Central memory CD8-positive, alpha-beta T cell (primary cell): ENCODE measurements around the gene BLNK.
A peak's percentile ranks its signal among the peaks of the same experiment; 100 is the strongest.

ENCODE experiments used
- ATAC-seq: fragments of 150-1000 bp; cut with Tn5 transposase; replicated peaks from 2 replicates; pipeline ENCODE4 v1.10.0; 2022; ENCODE audit warnings: mild to moderate bottlenecking, moderate FRiP score, moderate number of reproducible peaks; ENCODE audit not compliant: poor library complexity, severe bottlenecking; ENCODE audit errors: extremely low read depth
- DNase-seq, 2 donors: peaks; one replicate each; pipeline ENCODE4 v3.0.0; 2021; ENCODE audit warnings: low spot score in 2 of 2
- H3K27ac Mint-ChIP-seq: one replicate; pipeline ENCODE4 v1.8.0; 2022; ENCODE audit warnings: low read depth, mild to moderate bottlenecking, moderate library complexity, mixed read lengths
- H3K27me3 Mint-ChIP-seq: one replicate; pipeline ENCODE4 v1.8.0; 2022; ENCODE audit warnings: mixed read lengths
- H3K36me3 Mint-ChIP-seq: one replicate; pipeline ENCODE4 v1.8.0; 2022; ENCODE audit warnings: mild to moderate bottlenecking, moderate library complexity, mixed read lengths; ENCODE audit not compliant: insufficient read depth
- H3K4me1 Mint-ChIP-seq: one replicate; pipeline ENCODE4 v1.8.0; 2022; ENCODE audit warnings: mixed read lengths
- H3K4me3 Mint-ChIP-seq: one replicate; pipeline ENCODE4 v1.8.0; 2022; ENCODE audit warnings: mild to moderate bottlenecking, moderate library complexity, mixed read lengths
- H3K9me3 Mint-ChIP-seq: one replicate; pipeline ENCODE4 v1.8.0; 2022; ENCODE audit warnings: mixed read lengths

BLNK gene

DNA sequence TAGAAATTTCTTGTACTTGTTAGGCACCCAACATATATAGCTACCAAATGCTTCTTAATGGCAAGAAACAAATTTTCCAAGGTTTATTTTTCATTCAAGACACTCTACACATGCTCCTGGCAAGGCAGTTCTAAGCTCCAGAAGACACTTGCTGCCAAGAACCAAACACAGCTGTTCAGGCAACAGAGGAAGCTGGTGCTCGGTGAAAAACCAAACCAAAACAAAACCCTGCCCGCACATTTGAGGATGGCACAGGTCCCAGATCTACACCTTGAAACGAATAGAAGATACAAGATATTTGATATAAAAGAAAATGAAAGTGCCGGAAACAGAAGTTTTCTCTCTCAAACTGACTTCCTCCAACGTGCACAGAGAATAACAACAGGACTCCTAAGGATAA, 28.0 kb upstream of the BLNK start:
- no peaks in the 10 kb centered on the region for H3K4me1 Mint-ChIP-seq
- ATAC-seq (no peak), DNase-seq (no peak)
- H3K27me3 Mint-ChIP-seq = peaks cover 92% of the 10 kb centered on the region
- no peaks in the 10 kb centered on the region for H3K9me3 Mint-ChIP-seq
- H3K27ac Mint-ChIP-seq = no peak overlapping the region
- H3K4me3 Mint-ChIP-seq = no peak overlapping the region
- no peaks in the 10 kb centered on the region for H3K36me3 Mint-ChIP-seq

DNA sequence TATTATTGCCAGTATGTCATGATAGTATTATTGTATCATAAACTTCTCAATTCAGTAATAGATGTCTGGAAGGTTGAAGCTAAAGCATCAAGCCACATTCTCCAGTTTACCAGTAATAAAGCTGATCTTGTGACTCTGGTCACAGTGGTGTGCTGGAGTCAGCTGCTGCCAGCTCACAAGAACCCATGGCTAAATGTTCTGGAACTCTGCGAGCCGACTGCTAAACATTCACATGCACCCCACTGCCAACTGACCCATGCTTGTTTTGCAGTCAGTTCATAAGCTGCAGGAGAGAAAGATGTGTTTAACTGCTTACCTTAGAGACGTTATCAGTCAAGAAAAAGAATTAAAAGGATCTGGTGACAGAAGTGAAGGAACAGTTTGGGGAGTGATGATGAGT, 27.0 kb upstream of the BLNK start:
- no peak overlapping the region for H3K4me3 Mint-ChIP-seq
- DNase-seq (no peak), ATAC-seq (no peak)
- no peaks in the 10 kb centered on the region for H3K36me3 Mint-ChIP-seq
- no peaks in the 10 kb centered on the region for H3K4me1 Mint-ChIP-seq
- no peak overlapping the region for H3K27ac Mint-ChIP-seq
- H3K9me3 Mint-ChIP-seq = no peaks in the 10 kb centered on the region
- H3K27me3 Mint-ChIP-seq = peaks cover 91% of the 10 kb centered on the region

DNA sequence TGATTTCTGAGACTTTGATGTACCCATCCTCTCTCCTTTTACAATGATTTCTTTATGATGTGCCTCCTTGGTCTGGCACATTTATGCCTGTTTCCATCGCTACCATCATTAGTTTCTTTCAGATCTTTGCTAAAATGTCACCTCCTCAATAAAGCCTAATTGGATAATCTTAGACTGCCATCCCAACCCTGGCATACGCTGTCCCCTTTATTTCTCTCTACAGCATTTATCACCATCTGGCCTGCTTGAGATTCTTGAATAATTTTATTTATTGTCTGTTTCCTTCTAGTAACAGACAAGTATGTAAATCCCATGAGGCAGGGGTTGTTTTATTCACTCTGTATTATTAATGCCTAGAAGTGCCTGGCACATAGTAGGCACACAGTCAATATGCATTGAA, 26.1 kb upstream of the BLNK start:
- H3K27me3 Mint-ChIP-seq = peaks cover 86% of the 10 kb centered on the region
- no peak overlapping the region for H3K27ac Mint-ChIP-seq
- H3K4me1 Mint-ChIP-seq = no peaks in the 10 kb centered on the region
- H3K9me3 Mint-ChIP-seq = no peaks in the 10 kb centered on the region
- DNase-seq = no peak
- H3K4me3 Mint-ChIP-seq = no peak overlapping the region
- ATAC-seq = no peak
- no peaks in the 10 kb centered on the region for H3K36me3 Mint-ChIP-seq

DNA sequence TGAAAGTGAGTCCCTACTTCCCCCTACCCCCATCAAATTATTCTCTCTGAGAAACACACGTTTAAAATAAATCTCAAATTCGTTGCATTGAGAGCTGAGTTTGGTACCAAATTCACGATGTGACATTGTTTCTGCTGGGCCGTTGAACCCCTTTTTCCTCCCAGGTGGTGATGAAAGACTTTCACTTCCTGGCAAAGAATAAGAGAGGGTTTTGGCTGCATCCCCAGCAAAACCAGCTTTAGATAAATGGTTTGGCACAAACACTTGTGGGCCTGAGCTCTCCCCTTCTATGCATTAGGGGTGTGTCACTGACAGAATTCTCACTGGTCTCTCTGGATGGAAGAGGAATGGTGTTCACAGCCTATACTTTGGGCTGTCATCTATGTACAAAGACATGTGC, 24.1 kb upstream of the BLNK start:
- Mint-ChIP-seq H3K9me3 (no peaks in the 10 kb centered on the region), H3K4me1 (no peaks in the 10 kb centered on the region), H3K4me3 (no peak overlapping the region), H3K36me3 (no peaks in the 10 kb centered on the region), H3K27me3 (peaks cover 88% of the 10 kb centered on the region), H3K27ac (no peak overlapping the region)
- DNase-seq (no peak), ATAC-seq (no peak)

DNA sequence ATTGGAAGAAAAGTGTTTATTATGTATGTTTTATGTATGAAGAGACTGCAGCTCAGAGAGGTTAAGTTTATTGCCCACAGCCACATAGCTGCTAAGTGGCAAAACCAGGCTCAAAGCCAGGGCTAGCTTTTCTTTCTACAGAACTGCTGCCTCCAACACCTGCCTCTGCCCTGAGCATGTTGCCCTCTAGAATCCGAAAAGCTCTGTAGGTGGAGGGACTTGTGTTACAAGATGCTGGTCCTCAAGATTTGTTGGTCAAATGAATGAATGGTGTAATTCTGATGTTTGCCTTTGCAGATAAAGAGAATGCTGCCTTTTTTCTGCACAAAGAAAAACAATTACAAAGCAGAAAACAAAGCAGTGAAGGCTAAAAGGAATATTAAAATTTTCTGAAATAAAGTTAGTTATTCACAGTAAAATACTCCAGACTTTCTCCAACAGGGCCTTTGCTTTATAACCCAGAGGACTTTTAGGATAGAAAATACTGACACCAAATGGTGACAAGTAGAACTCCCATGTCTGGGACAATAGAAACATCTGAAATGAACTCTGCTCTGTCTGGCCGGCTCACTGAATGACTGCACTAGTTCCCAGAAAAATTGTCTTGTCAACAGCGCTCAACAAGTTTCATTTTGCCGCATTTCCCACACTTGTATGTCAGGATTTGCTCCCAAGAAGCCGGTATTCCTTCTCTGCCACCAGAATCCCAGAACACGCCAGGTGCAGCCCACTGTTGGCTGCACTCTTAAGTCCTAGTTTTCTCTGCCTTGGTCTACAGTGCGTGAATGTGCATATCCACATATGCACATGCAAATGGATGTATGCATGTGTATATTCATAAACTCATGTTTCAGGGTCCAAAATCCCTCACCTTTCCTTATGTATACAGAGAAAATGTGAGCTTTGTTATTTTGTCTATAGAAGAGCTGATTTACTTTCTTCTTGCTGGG, 21.9 kb upstream of the BLNK start:
- ATAC-seq (no peak), DNase-seq (no peak)
- H3K36me3 Mint-ChIP-seq = no peaks in the 10 kb centered on the region
- peaks cover 74% of the 10 kb centered on the region for H3K27me3 Mint-ChIP-seq
- H3K4me1 Mint-ChIP-seq = no peaks in the 10 kb centered on the region
- no peak overlapping the region for H3K4me3 Mint-ChIP-seq
- H3K27ac Mint-ChIP-seq = no peak overlapping the region
- no peaks in the 10 kb centered on the region for H3K9me3 Mint-ChIP-seq

DNA sequence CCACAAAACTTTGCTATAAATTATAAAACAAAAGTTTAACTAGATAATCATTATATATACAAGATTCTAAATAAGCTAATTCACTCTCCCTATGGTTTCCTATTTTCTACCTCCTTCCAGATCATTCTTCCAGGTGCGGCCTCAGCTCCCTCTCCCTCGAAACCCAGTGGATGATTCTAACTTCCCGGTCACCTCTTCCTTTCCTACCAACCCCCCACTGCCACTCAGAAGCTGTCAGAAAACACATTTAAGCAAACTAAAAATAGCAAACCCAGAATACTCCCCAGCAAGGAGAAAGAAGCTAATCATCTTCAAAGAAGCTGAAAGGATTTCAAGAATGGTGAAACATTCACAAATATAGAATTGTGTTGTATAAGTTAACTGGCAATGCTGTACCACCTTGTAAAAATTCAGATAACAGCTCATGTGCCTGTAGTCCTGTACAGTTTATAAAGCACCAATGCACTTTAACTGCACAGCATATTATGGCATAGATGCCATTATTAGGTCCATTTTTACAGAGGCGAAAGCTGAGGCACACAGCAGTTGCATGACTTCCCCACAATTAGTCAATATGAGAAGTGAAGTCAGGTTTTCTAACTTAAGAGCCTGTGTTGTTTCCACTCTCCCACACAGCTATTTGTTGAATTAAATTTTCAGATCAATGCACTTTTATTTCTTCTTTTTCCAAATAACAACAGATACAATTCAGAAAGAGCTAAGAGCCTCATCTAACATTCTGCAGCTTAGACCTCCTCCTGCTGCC, 19.2 kb upstream of the BLNK start:
- Mint-ChIP-seq H3K4me3 (no peak overlapping the region), H3K27me3 (peaks cover 59% of the 10 kb centered on the region)
- ATAC-seq = no peak

DNA sequence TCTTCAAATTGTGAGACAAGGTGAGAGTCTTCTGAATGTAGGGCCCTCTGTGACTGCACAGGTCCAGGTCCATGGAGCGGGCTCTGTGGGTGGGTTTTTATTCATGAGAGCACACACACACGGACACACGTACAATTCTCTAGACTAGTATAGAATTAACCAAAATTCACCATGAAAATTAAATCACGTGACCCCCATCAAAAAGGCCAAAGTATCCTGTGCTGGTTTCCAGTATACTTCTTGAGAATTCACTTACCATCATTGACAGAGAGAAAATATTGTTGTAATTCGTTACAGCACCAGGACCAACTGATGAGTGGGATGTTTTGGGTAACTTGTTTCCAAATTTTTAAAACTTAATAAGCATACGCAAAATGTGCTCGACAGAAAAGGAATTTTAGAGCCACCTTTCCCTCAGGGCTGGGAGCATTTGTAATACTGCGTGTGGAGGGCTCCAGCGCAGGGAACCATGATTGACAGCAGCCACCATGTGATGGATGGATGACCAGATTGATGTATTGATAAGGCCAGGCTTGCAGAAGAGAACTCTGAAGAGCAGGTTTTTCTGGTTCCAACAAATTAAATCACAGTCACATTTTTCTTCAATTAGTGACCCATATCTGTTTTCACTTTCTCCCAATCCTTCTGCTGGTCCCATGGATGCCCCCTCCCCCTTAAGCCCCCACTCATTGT, 18.0 kb upstream of the BLNK start:
- ATAC-seq = no peak
- Mint-ChIP-seq H3K9me3 (no peaks in the 10 kb centered on the region), H3K36me3 (no peaks in the 10 kb centered on the region), H3K27ac (no peak overlapping the region), H3K4me3 (no peak overlapping the region), H3K4me1 (no peaks in the 10 kb centered on the region), H3K27me3 (peaks cover 53% of the 10 kb centered on the region)
- DNase-seq = no peak

More for the DNA sequence above, 19.2 kb upstream of the BLNK start:
- no peaks in the 10 kb centered on the region for H3K36me3 Mint-ChIP-seq
- H3K27ac Mint-ChIP-seq = no peak overlapping the region
- H3K4me1 Mint-ChIP-seq = no peaks in the 10 kb centered on the region
- no peaks in the 10 kb centered on the region for H3K9me3 Mint-ChIP-seq
- no peak for DNase-seq

DNA sequence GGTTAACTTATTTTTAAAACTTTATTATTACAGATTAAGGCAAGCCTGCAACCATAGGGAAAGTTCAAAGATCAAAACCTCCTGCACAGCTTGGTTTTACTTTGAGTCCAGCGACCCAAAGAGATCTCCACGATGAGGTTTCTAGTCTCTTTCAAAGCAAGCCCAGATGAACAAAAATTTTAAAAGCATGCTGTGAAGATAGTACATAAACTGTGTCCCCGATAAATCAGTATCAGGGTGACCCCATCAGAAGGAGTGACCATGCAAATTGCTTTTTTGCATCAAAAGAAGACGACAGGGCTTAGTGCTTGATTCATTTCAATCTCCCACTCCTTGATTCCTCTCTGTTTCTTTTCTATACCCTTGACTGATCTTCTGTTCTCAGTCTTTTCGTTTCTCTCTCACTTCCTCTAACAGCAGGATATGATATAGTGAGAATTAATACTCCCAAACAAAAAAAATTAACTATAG, 16.8 kb upstream of the BLNK start:
- no peak for ATAC-seq
- Mint-ChIP-seq H3K27me3 (peaks cover 46% of the 10 kb centered on the region), H3K4me1 (no peaks in the 10 kb centered on the region), H3K36me3 (no peaks in the 10 kb centered on the region), H3K4me3 (peak overlapping the region; percentile 27), H3K27ac (no peak overlapping the region), H3K9me3 (no peaks in the 10 kb centered on the region)
- no peak for DNase-seq

DNA sequence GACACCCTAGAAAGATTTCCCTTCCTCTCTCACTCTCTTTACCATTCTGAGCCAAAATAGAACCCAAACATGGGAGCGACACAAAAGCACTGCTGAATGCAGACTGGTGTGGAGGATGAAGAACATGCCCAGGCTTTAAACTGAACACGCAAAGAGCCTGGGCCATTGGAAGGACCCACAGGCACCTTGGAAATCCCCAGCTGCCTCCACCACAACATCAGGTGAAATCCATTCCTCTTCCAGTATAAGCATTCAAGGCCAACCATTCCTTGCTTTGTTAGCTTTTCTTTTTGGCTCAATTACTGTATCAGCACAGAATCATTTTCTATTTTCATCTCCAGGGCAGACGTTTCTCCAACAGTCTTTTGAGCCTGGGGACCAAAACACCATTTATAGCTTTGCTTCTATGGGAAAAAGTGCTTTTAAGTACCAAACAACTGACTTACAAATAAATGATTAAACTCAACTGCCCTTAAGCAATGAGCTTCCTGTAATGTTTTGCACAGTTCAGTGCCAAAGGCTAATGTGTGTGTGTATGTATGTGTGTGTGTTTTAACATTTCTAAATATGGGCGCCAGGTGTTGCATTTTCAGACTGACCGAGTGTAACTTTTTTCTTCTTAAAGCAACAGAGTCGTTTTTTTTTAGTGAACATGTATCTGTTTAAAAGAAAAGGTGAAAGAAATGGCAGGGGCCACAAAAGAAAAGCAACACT, 16.2 kb upstream of the BLNK start:
- H3K9me3 Mint-ChIP-seq = no peaks in the 10 kb centered on the region
- no peaks in the 10 kb centered on the region for H3K4me1 Mint-ChIP-seq
- no peak overlapping the region for H3K27ac Mint-ChIP-seq
- DNase-seq (no peak), ATAC-seq (no peak)
- H3K36me3 Mint-ChIP-seq = no peaks in the 10 kb centered on the region
- H3K27me3 Mint-ChIP-seq = peaks cover 51% of the 10 kb centered on the region
- H3K4me3 Mint-ChIP-seq = peak overlapping the region; percentile 27

DNA sequence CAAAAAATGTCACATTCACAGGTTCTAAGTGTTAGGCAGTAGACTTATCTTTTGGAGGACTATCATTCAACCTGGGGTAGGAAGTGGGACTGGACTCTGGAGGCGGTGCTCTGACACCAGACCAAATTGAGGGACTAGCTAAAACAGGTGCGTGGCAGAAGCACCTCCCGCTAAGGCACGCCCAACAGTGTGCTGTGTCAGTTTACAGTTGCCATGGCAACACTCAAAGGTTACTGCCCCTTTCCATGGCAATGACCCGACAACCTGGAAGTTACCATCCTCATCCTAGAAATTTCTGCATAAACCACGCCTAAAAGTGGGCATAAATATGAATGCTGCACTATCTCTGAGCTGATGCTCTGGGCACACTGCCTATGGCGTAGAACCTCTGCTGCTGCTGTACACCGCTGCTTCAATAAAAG, 14.0 kb upstream of the BLNK start:
- Mint-ChIP-seq H3K4me3 (no peak overlapping the region), H3K36me3 (no peaks in the 10 kb centered on the region), H3K9me3 (no peaks in the 10 kb centered on the region), H3K27me3 (peaks cover 37% of the 10 kb centered on the region), H3K27ac (no peak overlapping the region), H3K4me1 (no peaks in the 10 kb centered on the region)
- DNase-seq (no peak), ATAC-seq (no peak)

DNA sequence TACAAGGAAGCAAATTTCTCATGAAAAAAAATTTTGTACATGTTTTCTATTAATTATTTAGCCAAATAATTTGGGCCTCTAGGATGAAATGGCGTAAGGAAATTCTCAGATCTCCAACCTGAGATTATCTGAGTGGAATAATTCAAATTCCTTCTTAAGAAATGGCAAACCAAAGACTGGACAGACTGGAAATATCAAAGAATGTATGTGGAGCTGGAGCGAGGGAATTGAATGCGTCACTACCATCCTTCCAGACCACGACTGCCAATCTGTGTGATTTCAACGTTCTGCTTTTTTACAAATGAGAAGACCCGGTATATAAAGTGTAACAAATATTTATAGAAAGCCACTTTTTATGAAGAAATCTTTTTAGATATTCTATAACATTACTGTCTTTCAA, 12.4 kb upstream of the BLNK start:
- DNase-seq = no peak
- no peaks in the 10 kb centered on the region for H3K9me3 Mint-ChIP-seq
- peaks cover 35% of the 10 kb centered on the region for H3K27me3 Mint-ChIP-seq
- H3K4me1 Mint-ChIP-seq = no peaks in the 10 kb centered on the region
- H3K27ac Mint-ChIP-seq = no peak overlapping the region
- no peak overlapping the region for H3K4me3 Mint-ChIP-seq
- H3K36me3 Mint-ChIP-seq = no peaks in the 10 kb centered on the region
- no peak for ATAC-seq

DNA sequence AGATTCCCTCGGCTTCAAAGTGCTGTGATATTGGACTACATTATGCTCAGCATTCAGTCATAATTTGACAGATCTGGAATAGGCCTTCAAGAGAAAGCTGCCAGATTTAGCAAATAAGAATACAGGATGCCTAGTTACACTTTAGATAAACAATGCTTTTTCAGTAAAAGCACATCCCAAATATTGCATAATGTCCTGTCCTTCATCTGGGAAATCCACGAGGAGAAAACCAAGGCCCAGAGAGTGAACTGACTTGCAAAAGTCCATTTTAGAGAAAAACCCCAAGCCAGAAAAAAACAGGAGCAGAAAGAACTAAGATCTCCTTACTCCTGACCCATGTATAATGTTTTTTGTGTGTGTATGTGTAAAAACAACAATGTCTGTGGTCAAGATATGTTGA, 12.0 kb upstream of the BLNK start:
- no peaks in the 10 kb centered on the region for H3K4me1 Mint-ChIP-seq
- no peak overlapping the region for H3K4me3 Mint-ChIP-seq
- no peaks in the 10 kb centered on the region for H3K9me3 Mint-ChIP-seq
- peaks cover 37% of the 10 kb centered on the region for H3K27me3 Mint-ChIP-seq
- DNase-seq (no peak), ATAC-seq (no peak)
- no peak overlapping the region for H3K27ac Mint-ChIP-seq
- H3K36me3 Mint-ChIP-seq = no peaks in the 10 kb centered on the region
